Measurements from ENCODE around the gene RSPH1.
A peak's percentile ranks its signal among the peaks of the same experiment; 100 is the strongest.

RSPH1 gene

GRCh38 chr21:42508371-42508770, 12.3 kb upstream of the RSPH1 start:
- no peak overlapping the region for H3K9ac ChIP-seq (ENCODE audit: low read depth, low read length, poor library complexity, severe bottlenecking)
- H3K36me3 ChIP-seq (ENCODE audit: insufficient read depth, low read length), result no peaks in the 10 kb centered on the region
- no peak overlapping the region for H3K4me3 ChIP-seq (ENCODE audit: low read length, poor library complexity, severe bottlenecking)
- no peaks in the 10 kb centered on the region for H3K79me2 ChIP-seq (ENCODE audit: insufficient read depth, low read length)
- H3K4me1 ChIP-seq (ENCODE audit: insufficient read depth, low read length, poor library complexity, severe bottlenecking), result peaks cover 69% of the 10 kb centered on the region
- no peak overlapping the region for H2AFZ ChIP-seq (ENCODE audit: low read length)
- no peaks in the 10 kb centered on the region for H3K9me3 ChIP-seq (ENCODE audit: insufficient read depth, low read depth, low read length)
- peaks cover 12% of the 10 kb centered on the region for H3F3A ChIP-seq (ENCODE audit: low read depth)
- no peaks in the 10 kb centered on the region for H3K9me2 ChIP-seq (replicated peaks; ENCODE audit: low read depth, low read length)
- no peaks in the 10 kb centered on the region for H4K20me1 ChIP-seq (ENCODE audit: insufficient read depth, low read length, poor library complexity, severe bottlenecking)
- H3K4me2 ChIP-seq (ENCODE audit: low read depth, low read length, poor library complexity, severe bottlenecking), result no peak overlapping the region
- no peaks in the 10 kb centered on the region for H3K27me3 ChIP-seq (ENCODE audit: insufficient read depth, low read length, poor library complexity, severe bottlenecking)
- TF ChIP-seq CTCF (conservative IDR thresholded peaks at IDR 0.05; ENCODE audit: low read length) (no peak), EZH2phosphoT487 (IDR thresholded peaks at IDR 0.05; ENCODE audit: borderline replicate concordance) (no peak)

- Histone ChIP-seq H3K36me3 (ENCODE audit: insufficient read depth, low read length) (no peaks in the 10 kb centered on the region), H3K27me3 (ENCODE audit: insufficient read depth, low read length, poor library complexity, severe bottlenecking) (no peaks in the 10 kb centered on the region)
Observed at GRCh38 chr21:42507418-42507817, 11.4 kb upstream of the RSPH1 start.

GRCh38 chr21:42505090-42505726, 9.2 kb upstream of the RSPH1 start:
- peak overlapping the region; percentile 75 for H3K9ac ChIP-seq (ENCODE audit: low read depth, low read length, poor library complexity, severe bottlenecking)
- no peak overlapping the region for H2AFZ ChIP-seq (ENCODE audit: low read length)
- H3K9me2 ChIP-seq (replicated peaks; ENCODE audit: low read depth, low read length), result no peaks in the 10 kb centered on the region
- peak overlapping the region; percentile 70 for H3K4me2 ChIP-seq (ENCODE audit: low read depth, low read length, poor library complexity, severe bottlenecking)
- peaks cover 76% of the 10 kb centered on the region for H3K4me1 ChIP-seq (ENCODE audit: insufficient read depth, low read length, poor library complexity, severe bottlenecking)
- no peaks in the 10 kb centered on the region for H3K79me2 ChIP-seq (ENCODE audit: insufficient read depth, low read length)
- no peaks in the 10 kb centered on the region for H3K9me3 ChIP-seq (ENCODE audit: insufficient read depth, low read depth, low read length)
- peaks cover 13% of the 10 kb centered on the region for H3F3A ChIP-seq (ENCODE audit: low read depth)
- no peaks in the 10 kb centered on the region for H3K27me3 ChIP-seq (ENCODE audit: insufficient read depth, low read length, poor library complexity, severe bottlenecking)
- TF ChIP-seq CTCF (conservative IDR thresholded peaks at IDR 0.05; ENCODE audit: low read length) (no peak), EZH2phosphoT487 (IDR thresholded peaks at IDR 0.05; ENCODE audit: borderline replicate concordance) (no peak)
- peak overlapping the region; percentile 62 for H3K4me3 ChIP-seq (ENCODE audit: low read length, poor library complexity, severe bottlenecking)
- H4K20me1 ChIP-seq (ENCODE audit: insufficient read depth, low read length, poor library complexity, severe bottlenecking), result no peaks in the 10 kb centered on the region
- H3K36me3 ChIP-seq (ENCODE audit: insufficient read depth, low read length), result no peaks in the 10 kb centered on the region

More at GRCh38 chr21:42507418-42507817, 11.4 kb upstream of the RSPH1 start:
- TF ChIP-seq CTCF (conservative IDR thresholded peaks at IDR 0.05; ENCODE audit: low read length) (no peak), EZH2phosphoT487 (IDR thresholded peaks at IDR 0.05; ENCODE audit: borderline replicate concordance) (no peak)
- H4K20me1 ChIP-seq (ENCODE audit: insufficient read depth, low read length, poor library complexity, severe bottlenecking), result no peaks in the 10 kb centered on the region
- no peak overlapping the region for H3K4me3 ChIP-seq (ENCODE audit: low read length, poor library complexity, severe bottlenecking)
- no peak overlapping the region for H3K4me2 ChIP-seq (ENCODE audit: low read depth, low read length, poor library complexity, severe bottlenecking)
- H3K9me3 ChIP-seq (ENCODE audit: insufficient read depth, low read depth, low read length), result no peaks in the 10 kb centered on the region
- H3K9me2 ChIP-seq (replicated peaks; ENCODE audit: low read depth, low read length), result no peaks in the 10 kb centered on the region
- H3K4me1 ChIP-seq (ENCODE audit: insufficient read depth, low read length, poor library complexity, severe bottlenecking), result peaks cover 69% of the 10 kb centered on the region
- no peak overlapping the region for H3K9ac ChIP-seq (ENCODE audit: low read depth, low read length, poor library complexity, severe bottlenecking)
- peaks cover 13% of the 10 kb centered on the region for H3F3A ChIP-seq (ENCODE audit: low read depth)
- no peaks in the 10 kb centered on the region for H3K79me2 ChIP-seq (ENCODE audit: insufficient read depth, low read length)
- 0 out of 2 replicates have a peak overlapping the region, but pooled peaks have one; percentile 4 for H2AFZ ChIP-seq (ENCODE audit: low read length)
